AG10803 (cell line): ENCODE data around the gene KDM1B.
"Not testable (repeated sequence)": the region's sequence is repeated elsewhere in the genome, so short reads cannot be mapped to it uniquely, and the experiment has no call there.

Experiments
- DNase-seq: peaks from one replicate; pipeline ENCODE4 v3.0.0; 2010; ENCODE audit warnings: low read depth
- H3K4me3 ChIP-seq: 2 replicates; pipeline ENCODE4 v1.5.1; 2011; ENCODE audit warnings: mild to moderate bottlenecking, low read length, control low read depth
- TF ChIP-seq, protein P1 (sequence below): conservative IDR thresholded peaks from 2 replicates; pipeline ENCODE4 v1.5.1; 2011; ENCODE audit warnings: mild to moderate bottlenecking, low read length, control low read depth, inconsistent platforms

KDM1B gene

DNA sequence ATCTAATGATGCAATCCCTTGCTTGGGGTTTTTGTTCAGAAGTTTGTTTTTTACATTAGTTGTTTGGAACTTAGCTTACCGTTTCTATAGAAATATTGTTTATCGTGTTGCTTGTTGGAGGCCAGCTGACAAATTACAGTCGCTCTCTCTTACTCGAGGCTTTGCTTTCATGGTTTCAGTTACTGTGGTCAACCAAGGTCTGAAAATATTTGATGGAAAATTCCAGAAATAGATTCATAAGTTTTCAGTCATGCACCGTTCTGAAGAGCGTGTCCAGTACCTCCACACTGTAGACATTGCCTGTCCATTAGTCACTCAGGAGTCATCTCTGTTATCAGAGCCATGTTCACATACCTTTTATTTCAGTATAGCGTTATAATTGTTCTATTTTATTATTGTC, 61.2 kb downstream of the KDM1B start:
- H3K4me3 ChIP-seq, result no peak overlapping the region

DNA sequence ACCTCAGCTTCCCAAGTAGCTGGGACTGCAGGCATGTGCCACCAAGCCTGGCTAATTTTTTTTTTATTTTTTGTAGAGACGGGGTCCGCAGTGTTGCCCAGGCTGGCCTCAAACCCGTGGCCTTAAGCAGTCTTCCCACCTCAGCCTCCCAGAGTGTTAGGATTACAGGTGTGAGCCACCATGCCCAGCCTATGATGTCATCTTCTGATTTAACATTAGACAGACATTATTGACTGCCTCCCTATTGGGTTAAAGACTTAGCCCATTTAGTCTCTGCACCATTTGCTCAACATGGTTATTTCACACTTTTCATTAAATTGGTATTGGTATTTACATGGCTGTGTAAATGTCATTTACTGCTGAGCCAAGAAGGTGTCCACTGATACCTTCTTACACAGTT, 63.0 kb downstream of the KDM1B start:
- DNase-seq, result no peak
- TF ChIP-seq, protein P1, sequence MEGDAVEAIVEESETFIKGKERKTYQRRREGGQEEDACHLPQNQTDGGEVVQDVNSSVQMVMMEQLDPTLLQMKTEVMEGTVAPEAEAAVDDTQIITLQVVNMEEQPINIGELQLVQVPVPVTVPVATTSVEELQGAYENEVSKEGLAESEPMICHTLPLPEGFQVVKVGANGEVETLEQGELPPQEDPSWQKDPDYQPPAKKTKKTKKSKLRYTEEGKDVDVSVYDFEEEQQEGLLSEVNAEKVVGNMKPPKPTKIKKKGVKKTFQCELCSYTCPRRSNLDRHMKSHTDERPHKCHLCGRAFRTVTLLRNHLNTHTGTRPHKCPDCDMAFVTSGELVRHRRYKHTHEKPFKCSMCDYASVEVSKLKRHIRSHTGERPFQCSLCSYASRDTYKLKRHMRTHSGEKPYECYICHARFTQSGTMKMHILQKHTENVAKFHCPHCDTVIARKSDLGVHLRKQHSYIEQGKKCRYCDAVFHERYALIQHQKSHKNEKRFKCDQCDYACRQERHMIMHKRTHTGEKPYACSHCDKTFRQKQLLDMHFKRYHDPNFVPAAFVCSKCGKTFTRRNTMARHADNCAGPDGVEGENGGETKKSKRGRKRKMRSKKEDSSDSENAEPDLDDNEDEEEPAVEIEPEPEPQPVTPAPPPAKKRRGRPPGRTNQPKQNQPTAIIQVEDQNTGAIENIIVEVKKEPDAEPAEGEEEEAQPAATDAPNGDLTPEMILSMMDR, result no peak
- no peak overlapping the region for H3K4me3 ChIP-seq

More for the DNA sequence above, 61.2 kb downstream of the KDM1B start:
- TF ChIP-seq, protein P1, result no peak
- peak; percentile 75 for DNase-seq

DNA sequence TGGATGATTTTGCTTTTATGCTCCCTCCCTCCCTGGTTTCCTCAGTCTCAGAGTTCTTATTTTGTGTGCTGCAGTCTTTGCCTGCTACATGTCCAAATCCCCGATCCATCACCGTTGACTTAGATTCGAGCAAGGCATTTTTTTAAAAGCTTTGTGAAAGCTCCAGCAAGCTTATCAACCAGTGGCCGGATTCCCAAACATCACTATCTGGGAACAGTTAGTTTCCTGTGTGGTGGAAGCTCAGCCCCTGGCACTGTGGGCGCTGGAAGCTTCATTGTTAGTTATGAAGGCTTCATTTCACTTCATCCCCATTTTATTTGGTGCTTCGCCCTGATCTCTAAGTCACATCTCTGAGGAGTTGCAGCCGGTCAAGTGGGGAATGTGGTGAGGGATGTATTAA, 64.4 kb downstream of the KDM1B start:
- no peak for DNase-seq
- H3K4me3 ChIP-seq, result no peak overlapping the region
- TF ChIP-seq, protein P1, result no peak

DNA sequence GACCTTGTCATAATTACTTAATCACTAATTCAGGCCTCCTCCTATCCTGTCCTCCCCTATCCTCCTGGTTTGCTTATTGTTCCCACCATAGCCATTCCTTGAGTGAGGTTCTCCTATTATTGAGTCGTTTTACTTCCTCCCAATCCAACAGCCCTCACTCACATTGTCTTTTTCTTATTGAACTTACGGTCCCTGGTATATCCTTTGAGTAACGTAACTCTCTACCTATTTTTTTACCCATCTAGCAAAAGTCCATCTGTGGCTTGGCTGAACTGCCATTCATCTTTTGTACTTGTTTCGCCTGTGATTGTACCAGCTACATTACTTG, 66.0 kb downstream of the KDM1B start:
- TF ChIP-seq, protein P1, result no peak
- no peak overlapping the region for H3K4me3 ChIP-seq
- DNase-seq, result no peak

DNA sequence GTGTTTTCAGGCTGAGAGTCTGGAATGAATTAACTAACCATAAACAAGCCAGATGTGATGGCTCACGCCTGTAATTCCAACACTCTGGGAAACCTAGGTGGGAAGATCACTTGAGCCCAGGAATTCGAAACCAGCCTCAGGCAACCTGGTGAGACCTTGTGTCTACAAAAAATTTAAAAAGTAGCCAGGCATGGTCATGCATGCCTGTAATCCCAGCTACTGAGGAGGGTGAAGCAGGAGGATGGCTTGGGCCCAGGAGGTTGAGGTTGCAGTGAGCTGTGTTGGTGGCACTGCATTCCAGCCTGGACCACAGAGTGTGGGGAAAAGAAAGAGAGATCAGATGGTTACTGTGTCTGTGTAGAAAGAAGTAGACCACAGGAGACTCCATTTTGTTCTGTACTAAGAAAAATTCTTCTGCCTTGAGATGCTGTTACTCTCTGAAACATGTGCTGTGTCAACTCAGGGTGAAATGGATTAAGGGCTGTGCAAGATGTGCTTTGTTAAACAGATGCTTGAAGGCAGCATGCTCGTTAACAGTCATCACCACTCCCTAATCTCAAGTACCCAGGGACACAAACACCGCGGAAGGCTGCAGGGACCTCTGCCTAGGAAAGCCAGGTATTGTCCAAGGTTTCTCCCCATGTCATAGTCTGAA, 71.4 kb downstream of the KDM1B start:
- peak; percentile 98 for DNase-seq
- not testable (repeated sequence) for H3K4me3 ChIP-seq

DNA sequence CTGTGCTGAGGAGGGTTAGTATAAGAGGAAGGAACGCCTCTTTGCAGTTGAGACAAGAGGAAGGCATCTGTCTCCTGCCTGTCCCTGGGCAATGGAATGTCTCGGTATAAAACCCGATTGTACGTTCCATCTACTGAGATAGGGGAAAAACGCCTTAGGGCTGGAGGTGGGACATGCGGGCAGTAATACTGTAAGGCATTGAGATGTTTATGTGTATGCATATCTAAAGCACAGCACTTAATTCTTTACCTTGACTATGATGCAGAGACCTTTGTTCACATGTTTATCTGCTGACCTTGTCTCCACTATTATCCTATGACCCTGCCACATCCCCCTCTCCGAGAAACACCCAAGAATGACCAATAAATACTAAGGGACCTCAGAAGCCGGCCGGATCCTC, 71.9 kb downstream of the KDM1B start:
- H3K4me3 ChIP-seq, DNase-seq: not testable (repeated sequence)

DNA sequence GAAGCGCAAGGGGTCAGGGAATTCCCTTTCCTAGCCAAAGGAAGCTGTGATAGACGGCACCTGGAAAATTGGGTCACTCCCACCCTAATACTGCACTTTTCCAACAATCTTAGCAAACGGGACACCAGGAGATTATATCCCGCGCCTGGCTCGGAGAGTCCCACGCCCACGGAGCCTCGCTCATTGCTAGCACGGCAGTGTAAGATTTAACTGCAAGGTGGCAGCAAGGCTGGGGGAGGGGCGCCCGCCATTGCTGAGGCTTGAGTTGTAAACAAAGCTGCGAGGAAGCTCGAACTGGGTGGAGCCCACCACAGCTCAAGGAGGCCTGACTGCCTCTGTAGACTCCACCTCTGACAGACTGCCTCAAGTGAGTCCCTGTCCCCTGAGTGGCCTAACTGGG, 73.4 kb downstream of the KDM1B start:
- DNase-seq, H3K4me3 ChIP-seq: not testable (repeated sequence)

DNA sequence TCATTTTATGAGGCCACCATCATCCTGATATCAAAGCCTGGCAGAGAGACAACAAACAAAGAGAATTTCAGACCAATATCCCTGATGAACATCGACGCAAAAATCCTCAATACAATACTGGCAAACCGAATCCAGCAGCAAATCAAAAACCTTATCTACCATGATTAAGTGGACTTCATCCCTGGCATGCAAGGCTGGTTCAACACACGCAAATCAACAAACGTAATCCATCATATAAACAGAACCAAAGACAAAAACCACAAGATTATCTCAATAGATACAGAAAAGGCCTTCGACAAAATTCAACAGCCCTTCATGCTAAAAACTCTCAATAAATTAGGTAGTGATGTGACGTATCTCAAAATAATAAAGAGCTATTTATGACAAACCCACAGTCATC, 76.6 kb downstream of the KDM1B start:
- not testable (repeated sequence) for H3K4me3 ChIP-seq, DNase-seq

DNA sequence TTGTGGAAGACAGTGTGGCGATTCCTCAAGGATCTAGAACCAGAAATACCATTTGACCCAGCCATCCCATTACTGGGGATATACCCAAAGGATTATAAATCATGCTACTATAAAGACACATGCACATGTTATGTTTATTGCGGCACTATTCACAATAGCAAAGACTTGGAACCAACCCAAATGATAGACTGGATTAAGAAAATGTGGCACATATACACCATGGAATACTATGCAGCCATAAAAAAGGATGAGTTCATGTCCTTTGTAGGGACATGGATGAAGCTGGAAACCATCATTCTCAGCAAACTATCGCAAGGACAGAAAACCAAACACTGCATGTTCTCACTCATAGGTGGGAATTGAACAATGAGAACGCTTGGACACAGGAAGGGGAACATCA, 78.5 kb downstream of the KDM1B start:
- not testable (repeated sequence) for DNase-seq, H3K4me3 ChIP-seq

DNA sequence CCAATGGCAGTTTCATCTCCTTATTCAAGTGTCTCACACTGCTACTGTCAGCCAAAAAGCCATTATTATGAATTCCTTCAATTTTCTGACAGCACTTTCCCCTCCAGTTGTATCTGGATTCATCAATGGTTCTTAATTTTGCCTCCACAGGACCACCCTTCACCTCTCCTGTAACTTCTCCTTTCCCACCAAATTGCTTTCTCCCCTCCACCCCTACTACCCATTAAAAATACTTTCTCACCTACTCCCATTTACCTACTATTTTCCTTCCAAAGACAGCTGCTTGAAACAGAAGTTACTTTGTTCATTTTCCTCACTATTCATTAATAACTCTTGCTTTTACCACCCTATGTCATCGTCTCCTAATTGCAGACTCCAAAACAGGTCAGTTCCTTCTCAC, 79.3 kb downstream of the KDM1B start:
- TF ChIP-seq, protein P1, result no peak
- H3K4me3 ChIP-seq, result no peak overlapping the region

More for the DNA sequence above, 79.3 kb downstream of the KDM1B start:
- no peak for DNase-seq
